Measurements from ENCODE around the gene ZNF805. TPM values are rescaled to one million over a fixed set of nuclear protein-coding genes. Genes with fewer than 3 reads are reported as not detected.
"Not testable (repeated sequence)": the region's sequence is repeated elsewhere in the genome, so short reads cannot be mapped to it uniquely, and the experiment has no call there.

ZNF805 gene
- total and polyA plus RNA-seq, 2 donors: 1.3 to 11.1 TPM

- H3K36me3 ChIP-seq (ENCODE audit: control insufficient read depth in 2 of 2, insufficient read depth in 2 of 2, low read length in 1 of 2): peaks cover 44 to 56% of the 10 kb centered on the region in 2 donors
- H3K27me3 ChIP-seq (ENCODE audit: control insufficient read depth in 2 of 2, insufficient read depth in 1 of 2, low read length in 1 of 2): no peaks in the 10 kb centered on the region
- no peak for DNase-seq (ENCODE audit: low read depth in 6 of 9, low spot score in 9 of 9)
- 47% methylated on average over 1 of the region's 1 CpG for WGBS
- H3K9me3 ChIP-seq (ENCODE audit: control insufficient read depth in 2 of 2, insufficient read depth in 1 of 2, low read length in 1 of 2): no peaks in the 10 kb centered on the region
- no peak overlapping the region for H3K27ac ChIP-seq (ENCODE audit: low read depth in 1 of 2, low read length in 1 of 2)
- H3K4me3 ChIP-seq (ENCODE audit: low read length in 2 of 2): no peak overlapping the region
- no peaks in the 10 kb centered on the region for H3K4me1 ChIP-seq (ENCODE audit: control insufficient read depth in 2 of 2, insufficient read depth in 2 of 2, low read length in 2 of 2)
Measured at GRCh38 chr19:57249329-57249728, 8.9 kb downstream of the ZNF805 start.

- not testable (repeated sequence) for DNase-seq (ENCODE audit: low read depth in 6 of 9, low spot score in 9 of 9); H3K4me1 ChIP-seq (ENCODE audit: control insufficient read depth in 2 of 2, insufficient read depth in 2 of 2, low read length in 2 of 2); H3K9me3 ChIP-seq (ENCODE audit: control insufficient read depth in 2 of 2, insufficient read depth in 1 of 2, low read length in 1 of 2); H3K27ac ChIP-seq (ENCODE audit: low read depth in 1 of 2, low read length in 1 of 2); H3K4me3 ChIP-seq (ENCODE audit: low read length in 2 of 2); H3K27me3 ChIP-seq (ENCODE audit: control insufficient read depth in 2 of 2, insufficient read depth in 1 of 2, low read length in 1 of 2)
- 98% methylated on average over 11 of the region's 11 CpGs for WGBS
- peaks cover 32% of the 10 kb centered on the region in 2 donors for H3K36me3 ChIP-seq (ENCODE audit: control insufficient read depth in 2 of 2, insufficient read depth in 2 of 2, low read length in 1 of 2)
Measured at GRCh38 chr19:57253767-57254166, 13.3 kb downstream of the ZNF805 start.

DNA sequence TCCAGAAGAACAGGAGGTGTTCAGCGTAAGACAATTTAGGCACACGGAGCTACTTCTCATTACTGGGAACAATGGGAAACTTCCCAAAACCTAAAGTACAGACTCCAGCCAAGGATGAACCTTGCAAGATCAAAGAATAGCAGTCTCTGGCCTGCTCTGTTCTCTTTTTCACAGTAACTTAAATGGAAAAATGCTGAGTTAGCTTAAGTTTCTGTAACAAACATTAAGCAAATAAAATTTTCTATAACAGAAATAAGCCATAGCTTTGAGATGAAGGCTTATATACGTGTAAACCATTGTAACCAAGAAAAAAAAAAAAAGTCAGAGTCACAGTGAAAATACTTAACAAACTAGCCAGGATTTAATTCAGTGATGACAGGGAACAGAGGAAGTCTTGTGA lies 21.6 kb downstream of the ZNF805 start:
- H3K27ac ChIP-seq (ENCODE audit: low read depth in 1 of 2, low read length in 1 of 2): no peak overlapping the region
- DNase-seq (ENCODE audit: low read depth in 6 of 9, low spot score in 9 of 9): no peak
- 94% methylated on average over 3 of the region's 3 CpGs for WGBS
- H3K36me3 ChIP-seq (ENCODE audit: control insufficient read depth in 2 of 2, insufficient read depth in 2 of 2, low read length in 1 of 2): peaks cover 0 to 9% of the 10 kb centered on the region in 2 donors
- H3K27me3 ChIP-seq (ENCODE audit: control insufficient read depth in 2 of 2, insufficient read depth in 1 of 2, low read length in 1 of 2): no peaks in the 10 kb centered on the region
- no peaks in the 10 kb centered on the region for H3K9me3 ChIP-seq (ENCODE audit: control insufficient read depth in 2 of 2, insufficient read depth in 1 of 2, low read length in 1 of 2)
- H3K4me1 ChIP-seq (ENCODE audit: control insufficient read depth in 2 of 2, insufficient read depth in 2 of 2, low read length in 2 of 2): no peaks in the 10 kb centered on the region
- no peak overlapping the region for H3K4me3 ChIP-seq (ENCODE audit: low read length in 2 of 2)

- H3K36me3 ChIP-seq (ENCODE audit: control insufficient read depth in 2 of 2, insufficient read depth in 2 of 2, low read length in 1 of 2): peaks cover 0 to 9% of the 10 kb centered on the region in 2 donors
- H3K27ac ChIP-seq (ENCODE audit: low read depth in 1 of 2, low read length in 1 of 2): no peak overlapping the region
- no peaks in the 10 kb centered on the region for H3K27me3 ChIP-seq (ENCODE audit: control insufficient read depth in 2 of 2, insufficient read depth in 1 of 2, low read length in 1 of 2)
- no peak for DNase-seq (ENCODE audit: low read depth in 6 of 9, low spot score in 9 of 9)
- whole genome bisulfite sequencing: 95% methylated on average over 1 of the region's 1 CpG
- H3K4me3 ChIP-seq (ENCODE audit: low read length in 2 of 2): no peak overlapping the region
- H3K4me1 ChIP-seq (ENCODE audit: control insufficient read depth in 2 of 2, insufficient read depth in 2 of 2, low read length in 2 of 2): no peaks in the 10 kb centered on the region
- no peaks in the 10 kb centered on the region for H3K9me3 ChIP-seq (ENCODE audit: control insufficient read depth in 2 of 2, insufficient read depth in 1 of 2, low read length in 1 of 2)
Measured at GRCh38 chr19:57263244-57263741, 22.9 kb downstream of the ZNF805 start.

DNA sequence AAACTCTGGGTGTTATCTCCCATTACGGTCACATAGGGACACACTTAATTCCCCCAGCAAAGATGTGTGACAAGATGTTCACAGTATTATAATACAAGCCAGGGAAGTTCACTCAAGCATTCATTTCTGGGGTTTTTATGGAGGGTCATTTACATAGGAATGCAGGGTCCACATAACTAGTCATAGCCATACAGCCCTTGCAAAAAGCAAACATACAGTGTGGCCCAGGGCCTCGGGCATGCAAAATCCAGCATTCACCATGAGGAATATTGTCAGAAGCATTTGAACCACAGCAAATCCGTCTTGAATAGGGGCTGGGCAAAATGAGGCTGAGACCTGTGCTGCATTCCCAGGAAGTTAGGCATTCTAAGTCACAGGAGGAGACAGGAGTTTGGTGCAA lies 26.9 kb downstream of the ZNF805 start:
- WGBS: 99% methylated on average over 3 of the region's 3 CpGs
- peaks cover 0 to 2% of the 10 kb centered on the region in 2 donors for H3K36me3 ChIP-seq (ENCODE audit: control insufficient read depth in 2 of 2, insufficient read depth in 2 of 2, low read length in 1 of 2)
- no peak overlapping the region for H3K27ac ChIP-seq (ENCODE audit: low read depth in 1 of 2, low read length in 1 of 2)
- no peaks in the 10 kb centered on the region for H3K4me1 ChIP-seq (ENCODE audit: control insufficient read depth in 2 of 2, insufficient read depth in 2 of 2, low read length in 2 of 2)
- DNase-seq (ENCODE audit: low read depth in 6 of 9, low spot score in 9 of 9): no peak
- H3K4me3 ChIP-seq (ENCODE audit: low read length in 2 of 2): no peak overlapping the region
- no peaks in the 10 kb centered on the region for H3K27me3 ChIP-seq (ENCODE audit: control insufficient read depth in 2 of 2, insufficient read depth in 1 of 2, low read length in 1 of 2)
- H3K9me3 ChIP-seq (ENCODE audit: control insufficient read depth in 2 of 2, insufficient read depth in 1 of 2, low read length in 1 of 2): no peaks in the 10 kb centered on the region

DNA sequence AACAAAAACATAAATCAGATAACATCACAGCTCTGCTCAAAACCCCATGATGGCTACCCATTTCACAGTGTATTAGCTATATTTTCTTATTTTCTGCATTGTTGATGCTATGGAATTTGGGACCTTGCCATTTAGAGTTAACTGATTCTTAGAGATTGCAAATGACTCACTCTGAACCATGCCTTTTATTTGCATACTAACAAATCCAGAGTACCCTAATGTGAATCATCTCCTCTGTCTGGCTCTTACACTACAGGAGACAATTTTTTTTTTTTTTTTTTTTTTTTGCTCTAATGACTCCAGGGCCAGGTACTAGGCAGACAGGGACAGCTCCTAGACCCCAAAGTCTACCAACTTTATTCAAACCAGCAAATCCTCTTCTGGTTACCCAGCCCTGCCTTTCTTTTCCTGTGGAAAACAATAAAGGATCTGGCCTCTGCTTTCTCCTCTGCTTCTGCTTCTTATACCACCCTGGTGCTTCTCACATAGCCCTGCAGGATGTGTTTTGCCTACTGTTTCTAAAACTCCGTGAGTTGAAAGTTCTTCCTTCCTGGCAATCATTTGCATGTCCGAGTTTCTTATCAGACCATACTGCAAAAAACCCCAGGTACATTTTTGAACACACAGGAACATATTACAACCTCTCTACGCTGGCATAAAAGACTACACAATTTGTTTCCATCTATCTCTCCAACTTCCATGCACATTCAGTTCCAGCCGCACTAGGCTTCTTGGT lies 29.3 kb downstream of the ZNF805 start:
- no peaks in the 10 kb centered on the region for H3K36me3 ChIP-seq (ENCODE audit: control insufficient read depth in 2 of 2, insufficient read depth in 2 of 2, low read length in 1 of 2)
- no peaks in the 10 kb centered on the region for H3K4me1 ChIP-seq (ENCODE audit: control insufficient read depth in 2 of 2, insufficient read depth in 2 of 2, low read length in 2 of 2)
- 93% methylated on average over 4 of the region's 4 CpGs for WGBS
- H3K27ac ChIP-seq (ENCODE audit: low read depth in 1 of 2, low read length in 1 of 2): no peak overlapping the region
- no peaks in the 10 kb centered on the region for H3K27me3 ChIP-seq (ENCODE audit: control insufficient read depth in 2 of 2, insufficient read depth in 1 of 2, low read length in 1 of 2)
- no peak overlapping the region for H3K4me3 ChIP-seq (ENCODE audit: low read length in 2 of 2)
- no peaks in the 10 kb centered on the region for H3K9me3 ChIP-seq (ENCODE audit: control insufficient read depth in 2 of 2, insufficient read depth in 1 of 2, low read length in 1 of 2)
- no peak for DNase-seq (ENCODE audit: low read depth in 6 of 9, low spot score in 9 of 9)

- WGBS: 98% methylated on average over 8 of the region's 8 CpGs
- H3K4me3 ChIP-seq (ENCODE audit: low read length in 2 of 2): no peak overlapping the region
- no peak overlapping the region for H3K27ac ChIP-seq (ENCODE audit: low read depth in 1 of 2, low read length in 1 of 2)
- no peaks in the 10 kb centered on the region for H3K27me3 ChIP-seq (ENCODE audit: control insufficient read depth in 2 of 2, insufficient read depth in 1 of 2, low read length in 1 of 2)
- no peaks in the 10 kb centered on the region for H3K9me3 ChIP-seq (ENCODE audit: control insufficient read depth in 2 of 2, insufficient read depth in 1 of 2, low read length in 1 of 2)
- no peaks in the 10 kb centered on the region for H3K36me3 ChIP-seq (ENCODE audit: control insufficient read depth in 2 of 2, insufficient read depth in 2 of 2, low read length in 1 of 2)
- no peak for DNase-seq (ENCODE audit: low read depth in 6 of 9, low spot score in 9 of 9)
- H3K4me1 ChIP-seq (ENCODE audit: control insufficient read depth in 2 of 2, insufficient read depth in 2 of 2, low read length in 2 of 2): no peaks in the 10 kb centered on the region
Measured at GRCh38 chr19:57271280-57271679, 30.8 kb downstream of the ZNF805 start.

GRCh38 chr19:57273014-57273413 lies 32.6 kb downstream of the ZNF805 start:
- no peaks in the 10 kb centered on the region for H3K9me3 ChIP-seq (ENCODE audit: control insufficient read depth in 2 of 2, insufficient read depth in 1 of 2, low read length in 1 of 2)
- H3K27me3 ChIP-seq (ENCODE audit: control insufficient read depth in 2 of 2, insufficient read depth in 1 of 2, low read length in 1 of 2): no peaks in the 10 kb centered on the region
- no peak for DNase-seq (ENCODE audit: low read depth in 6 of 9, low spot score in 9 of 9)
- H3K4me1 ChIP-seq (ENCODE audit: control insufficient read depth in 2 of 2, insufficient read depth in 2 of 2, low read length in 2 of 2): no peaks in the 10 kb centered on the region
- no peaks in the 10 kb centered on the region for H3K36me3 ChIP-seq (ENCODE audit: control insufficient read depth in 2 of 2, insufficient read depth in 2 of 2, low read length in 1 of 2)
- H3K27ac ChIP-seq (ENCODE audit: low read depth in 1 of 2, low read length in 1 of 2): no peak overlapping the region
- WGBS: 97% methylated on average over 1 of the region's 1 CpG
- H3K4me3 ChIP-seq (ENCODE audit: low read length in 2 of 2): no peak overlapping the region

DNA sequence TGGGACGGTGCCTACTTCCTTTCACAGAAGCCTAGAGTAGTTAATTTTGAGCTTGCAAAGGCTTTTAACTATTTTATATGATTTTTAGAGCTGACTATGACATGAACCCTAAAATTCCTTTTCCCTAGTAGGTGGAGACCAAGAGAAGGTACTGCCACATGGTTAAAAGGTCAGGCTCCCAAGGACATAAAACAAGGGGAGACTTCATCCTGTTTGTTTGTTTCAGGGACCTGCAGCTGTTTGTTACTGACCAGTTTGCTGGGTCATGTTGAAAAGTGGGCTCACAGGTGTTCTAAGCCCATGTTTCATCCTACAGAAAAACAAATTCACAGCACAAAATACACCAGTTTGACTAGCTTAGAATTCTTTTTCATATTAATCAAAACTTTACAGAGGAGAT lies 36.0 kb downstream of the ZNF805 start:
- H3K9me3 ChIP-seq (ENCODE audit: control insufficient read depth in 2 of 2, insufficient read depth in 1 of 2, low read length in 1 of 2): no peaks in the 10 kb centered on the region
- WGBS: 94% methylated on average over 1 of the region's 1 CpG

More for the DNA sequence above, 36.0 kb downstream of the ZNF805 start:
- Histone ChIP-seq H3K27me3 (ENCODE audit: control insufficient read depth in 2 of 2, insufficient read depth in 1 of 2, low read length in 1 of 2) (no peaks in the 10 kb centered on the region), H3K4me1 (ENCODE audit: control insufficient read depth in 2 of 2, insufficient read depth in 2 of 2, low read length in 2 of 2) (peaks cover 6 to 9% of the 10 kb centered on the region in 2 donors), H3K4me3 (ENCODE audit: low read length in 2 of 2) (no peak overlapping the region), H3K27ac (ENCODE audit: low read depth in 1 of 2, low read length in 1 of 2) (no peak overlapping the region), H3K36me3 (ENCODE audit: control insufficient read depth in 2 of 2, insufficient read depth in 2 of 2, low read length in 1 of 2) (no peaks in the 10 kb centered on the region)
- DNase-seq (ENCODE audit: low read depth in 6 of 9, low spot score in 9 of 9): no peak

All from thymus (tissue), 11 donors.